HG03439 (cell line): Measurements from ENCODE around the gene RANBP1.
"Not testable (repeated sequence)": the region's sequence is repeated elsewhere in the genome, so short reads cannot be mapped to it uniquely, and the experiment has no call there.

ENCODE experiments used
- ATAC-seq: cut with Tn5 transposase; IDR thresholded peaks from one replicate; pipeline ENCODE4 v1.9.1; 2021; ENCODE audit warnings: mild to moderate bottlenecking, moderate library complexity; ENCODE audit not compliant: unreplicated experiment

RANBP1 gene

DNA sequence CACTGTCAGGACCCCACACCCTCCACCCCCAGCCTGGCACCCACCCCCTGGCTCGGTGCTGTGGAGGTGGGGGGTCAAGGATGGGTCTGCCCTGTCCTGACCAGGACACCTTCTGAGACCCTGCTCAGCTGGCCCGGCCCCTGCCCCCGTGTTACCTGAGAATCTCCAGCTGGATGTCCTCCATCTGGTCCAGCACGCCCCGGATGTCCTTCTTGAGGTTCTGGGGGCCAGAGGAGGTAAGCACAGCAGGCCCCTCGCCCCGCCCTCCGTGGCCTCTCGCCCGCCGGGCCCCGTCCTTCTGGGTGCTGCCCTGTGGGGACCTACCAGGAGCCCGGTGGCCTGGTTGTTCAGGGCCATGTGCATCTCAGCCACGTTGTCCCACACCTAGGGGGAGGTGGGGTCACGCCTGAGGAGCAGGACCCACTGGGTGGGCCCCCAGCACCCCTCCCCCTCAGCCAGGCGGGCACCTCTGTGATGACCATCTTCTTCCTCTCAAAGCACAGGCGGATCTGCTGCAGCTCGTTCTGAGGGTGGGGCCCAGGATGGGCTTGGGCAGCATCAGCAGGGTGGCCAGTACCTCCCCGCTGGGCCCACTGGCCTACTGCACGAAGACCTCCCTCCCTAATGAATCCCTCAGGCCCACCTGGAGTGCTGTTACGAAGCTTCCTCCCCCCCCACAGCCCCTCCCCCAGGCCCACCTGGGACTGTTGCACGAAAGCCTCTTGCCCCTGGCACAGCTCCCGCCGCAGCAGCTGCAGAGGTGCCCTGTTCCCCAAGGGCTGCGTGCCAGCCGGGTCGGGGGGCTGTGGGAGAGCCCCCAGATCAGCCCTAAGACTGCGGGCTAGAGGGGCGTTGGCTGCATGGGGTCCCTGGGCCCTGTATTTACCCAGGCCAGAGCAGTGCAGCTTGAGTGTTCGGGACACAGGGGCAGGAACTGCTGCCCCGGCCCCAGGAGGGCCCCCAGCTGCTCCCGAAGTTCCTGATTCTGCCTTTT is 33.6 kb downstream of the RANBP1 start:
- no peak for ATAC-seq

DNA sequence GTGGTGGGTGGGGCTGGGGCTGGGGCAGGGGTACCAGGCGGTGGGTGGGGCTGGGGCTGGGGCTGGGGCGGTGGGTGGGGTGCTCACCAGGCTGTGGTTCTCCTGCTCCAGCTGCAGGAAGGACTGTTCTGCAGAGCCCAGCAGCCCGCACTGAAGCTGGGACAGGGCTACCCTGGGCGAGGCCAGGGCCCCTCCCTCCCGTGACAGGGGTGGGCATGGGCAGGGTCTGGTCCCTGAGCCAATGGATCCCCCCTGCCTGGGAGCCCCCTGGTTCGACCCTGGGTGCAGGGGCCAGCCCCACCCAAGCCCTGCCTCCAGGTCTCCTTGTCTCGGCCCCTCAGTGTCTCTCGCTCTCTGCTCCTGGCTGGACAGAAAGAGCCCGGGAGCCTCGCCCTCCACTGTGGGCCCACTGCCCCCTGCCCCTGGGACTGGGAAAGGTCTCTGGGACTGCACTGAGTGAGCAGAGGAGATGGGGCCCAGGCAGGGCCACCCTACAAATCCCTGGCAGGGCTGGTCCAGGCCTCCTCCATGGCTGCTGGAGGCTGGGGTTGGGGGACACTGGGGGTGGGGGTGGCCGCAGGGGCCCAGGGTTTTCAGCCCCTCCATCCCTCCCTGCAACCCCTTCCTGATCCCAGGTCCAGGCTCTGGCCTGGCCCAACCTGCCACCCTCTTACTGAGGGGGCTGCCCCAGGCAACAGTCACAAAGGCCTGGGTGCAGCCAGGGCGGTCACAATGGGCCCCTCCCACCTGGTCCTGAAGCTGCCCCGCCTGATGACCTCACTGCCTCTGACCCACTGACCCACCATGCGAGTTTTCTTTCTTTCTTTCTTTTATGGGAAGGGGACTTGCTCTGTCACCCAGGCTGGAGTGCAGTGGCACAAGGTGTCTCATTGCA is 34.7 kb downstream of the RANBP1 start, which contains the start of gene CCDC188:
TSS of gene CCDC188 (minus strand) at position 675 of the 895 bp plus-strand sequence. CDS start at position 606, 69 bp downstream.
- ATAC-seq: no peak

GRCh38 chr22:20151276-20151588 is 35.3 kb downstream of the RANBP1 start:
- ATAC-seq: no peak

DNA sequence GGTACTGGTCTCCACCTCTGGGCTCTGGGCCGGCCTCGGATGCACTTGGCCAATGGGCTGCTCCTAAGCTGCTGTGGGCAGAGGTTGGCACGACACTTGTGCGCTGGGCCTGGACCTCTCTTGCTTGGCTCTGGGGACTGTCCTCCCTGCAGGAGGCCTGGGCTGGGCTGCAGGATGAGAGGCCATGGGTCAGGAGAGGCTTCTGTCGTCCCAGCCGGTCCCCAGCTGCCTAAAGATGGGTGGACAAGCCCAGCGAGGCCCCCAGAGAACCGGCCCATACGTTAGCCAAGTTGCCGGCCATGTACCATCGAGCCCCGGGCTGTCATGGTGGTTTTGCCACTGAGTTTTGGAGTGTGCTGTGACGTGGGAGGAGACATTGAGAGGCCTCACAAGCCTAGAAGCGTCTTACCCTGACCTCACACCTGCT is 36.6 kb downstream of the RANBP1 start:
- no peak for ATAC-seq

DNA sequence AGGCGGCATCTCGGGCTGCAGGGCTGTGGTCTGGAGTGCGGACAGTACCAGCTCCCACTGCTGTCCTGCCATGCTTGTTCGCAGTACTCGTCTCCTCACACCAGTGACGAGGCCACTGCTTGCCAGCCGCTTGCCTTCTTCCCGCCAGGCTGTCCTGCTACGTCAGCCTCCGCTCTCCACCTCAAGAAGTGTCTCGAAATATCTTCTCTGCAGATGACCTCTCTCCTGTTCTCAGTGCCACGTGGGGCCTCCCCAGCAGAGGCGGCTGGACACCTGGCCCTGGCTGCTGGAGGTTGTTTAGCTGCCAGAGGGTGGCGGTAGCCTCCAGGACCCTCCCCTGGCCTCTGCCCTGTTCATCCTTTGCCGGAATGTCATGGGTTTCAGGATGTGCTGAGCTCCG is 38.0 kb downstream of the RANBP1 start:
- no peak for ATAC-seq

DNA sequence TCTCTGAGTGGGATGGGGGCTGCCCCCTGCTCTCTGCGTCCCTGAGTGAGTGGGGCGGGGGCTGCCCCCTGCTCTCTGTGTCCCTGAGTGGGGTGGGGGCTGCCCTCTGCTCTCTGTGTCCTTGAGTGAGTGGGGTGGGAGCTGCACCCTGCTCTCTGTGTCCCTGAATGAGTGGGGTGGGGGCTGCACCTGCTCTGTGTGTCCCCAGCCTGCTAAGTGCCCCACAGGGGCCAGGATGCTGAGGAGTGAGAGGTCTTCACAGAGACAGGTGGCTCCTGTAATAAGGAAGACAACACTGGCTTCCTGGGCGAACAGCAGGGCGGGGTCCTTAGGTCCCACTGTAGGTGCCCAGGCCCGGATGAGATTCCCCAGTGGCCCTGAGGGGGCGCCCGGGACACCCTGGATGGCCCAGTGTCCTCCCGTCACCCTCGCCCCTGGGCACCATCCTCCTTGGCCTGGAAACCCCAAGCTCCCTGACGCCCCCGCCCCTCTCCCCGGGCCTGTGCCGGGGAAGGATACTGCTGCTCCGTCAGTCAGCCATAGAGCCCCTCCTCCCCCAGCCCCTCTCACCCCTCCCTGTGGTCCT is 38.8 kb downstream of the RANBP1 start:
- ATAC-seq: no peak

GRCh38 chr22:20155330-20156041 is 39.6 kb downstream of the RANBP1 start:
- no peak for ATAC-seq

DNA sequence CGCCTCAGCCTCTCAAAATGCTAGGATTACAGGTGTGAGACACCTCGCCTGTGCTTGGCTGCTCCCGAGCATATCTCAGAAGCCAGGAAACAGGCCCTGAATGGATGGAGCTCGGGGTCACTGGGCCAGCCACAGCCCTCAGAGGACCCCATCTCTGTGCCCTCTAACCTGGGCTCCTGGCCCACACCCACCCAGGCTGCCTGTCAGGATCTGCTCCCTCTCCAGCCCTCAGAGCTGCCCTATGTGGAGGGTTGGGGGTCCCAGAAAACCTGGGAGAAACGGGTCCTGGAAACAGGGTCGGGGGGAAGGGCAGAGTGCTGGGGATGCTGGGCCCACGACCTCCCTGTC is 40.1 kb downstream of the RANBP1 start:
- ATAC-seq: no peak

DNA sequence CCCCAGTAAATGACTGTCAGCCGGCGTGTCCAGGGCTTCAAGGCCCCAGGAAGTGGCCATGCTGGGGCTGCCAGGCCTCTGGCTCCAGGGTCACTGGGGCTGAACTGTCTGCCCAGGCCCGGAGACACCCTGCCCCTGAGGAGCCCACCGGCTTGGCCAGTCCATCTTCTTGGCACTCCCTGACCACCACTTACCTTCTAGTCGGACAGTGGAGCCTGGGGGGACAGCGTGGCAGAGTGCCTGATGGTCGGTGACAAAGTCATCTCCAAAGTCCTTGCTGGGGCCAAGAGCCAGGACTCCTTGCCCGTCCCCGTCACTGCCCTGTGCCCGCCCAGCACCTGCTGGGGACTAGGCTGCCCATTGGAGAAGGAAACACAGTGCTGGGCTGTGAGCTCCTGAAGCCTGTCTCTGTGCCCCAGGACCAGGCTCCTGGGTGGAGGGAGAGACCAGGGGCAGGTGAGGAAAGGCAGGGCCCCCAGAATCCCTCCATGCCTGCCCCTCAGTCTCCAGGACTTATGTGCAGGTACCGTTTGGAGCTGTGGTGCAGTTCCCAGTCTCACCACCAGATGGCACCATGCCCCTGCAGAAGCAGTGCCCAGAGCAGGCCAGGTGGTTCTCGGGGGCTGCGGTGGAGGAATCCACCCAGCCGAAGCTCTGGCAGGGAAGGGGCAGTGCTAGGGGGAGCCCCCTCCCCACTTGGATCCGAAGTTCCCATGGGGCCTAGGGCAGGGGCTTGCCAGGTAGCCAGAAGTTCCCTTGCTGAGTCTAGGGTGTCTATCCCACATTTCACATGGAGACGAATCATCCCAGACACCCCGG is 40.9 kb downstream of the RANBP1 start:
- no peak for ATAC-seq

GRCh38 chr22:20157430-20158183 is 41.7 kb downstream of the RANBP1 start:
- ATAC-seq: no peak

GRCh38 chr22:20158391-20159036 is 42.6 kb downstream of the RANBP1 start:
- no peak for ATAC-seq

DNA sequence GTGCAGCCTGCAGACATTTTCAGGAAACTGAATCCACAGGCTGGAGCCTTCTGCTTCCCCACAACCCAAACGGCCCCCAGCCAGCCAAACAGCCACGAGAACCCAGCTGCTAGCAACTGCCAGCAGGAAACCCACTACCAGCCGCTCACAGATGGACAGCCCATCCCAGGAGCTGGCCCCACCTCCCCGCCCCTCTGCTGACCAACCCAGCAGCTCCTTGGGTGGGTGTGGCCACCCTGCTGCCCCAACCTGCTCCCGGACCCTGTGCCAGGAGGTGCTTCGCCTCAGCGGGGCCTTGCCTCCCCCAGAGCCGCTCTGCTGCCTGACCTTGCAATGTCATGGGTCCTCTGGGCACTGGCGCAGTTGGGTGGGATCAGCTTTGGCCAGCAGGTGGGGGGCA is 43.2 kb downstream of the RANBP1 start:
- ATAC-seq: no peak

GRCh38 chr22:20159531-20159930 is 43.6 kb downstream of the RANBP1 start:
- not testable (repeated sequence) for ATAC-seq

DNA sequence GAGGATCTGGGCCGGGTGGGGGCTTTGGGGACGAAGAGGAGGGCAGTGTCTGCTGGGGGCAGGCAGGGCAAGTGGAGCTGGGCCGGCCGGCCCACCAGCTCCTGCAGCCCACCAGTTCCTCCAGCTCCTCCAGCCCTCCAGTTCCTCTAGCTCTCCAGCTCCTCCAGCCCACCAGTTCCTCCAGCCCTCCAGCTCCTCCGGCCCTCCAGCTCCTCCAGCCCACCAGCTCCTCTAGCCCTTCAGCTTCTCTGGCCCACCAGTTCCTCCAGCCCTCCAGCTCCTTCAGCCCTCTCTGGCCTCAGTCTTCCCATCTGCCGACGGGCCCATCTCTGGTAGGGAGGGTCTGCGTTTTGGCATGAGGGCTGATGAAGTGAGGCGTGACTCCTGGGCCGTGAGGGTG is 44.1 kb downstream of the RANBP1 start:
- no peak for ATAC-seq

- no peak for ATAC-seq
Measured at GRCh38 chr22:20164863-20165262, 49.0 kb downstream of the RANBP1 start.

DNA sequence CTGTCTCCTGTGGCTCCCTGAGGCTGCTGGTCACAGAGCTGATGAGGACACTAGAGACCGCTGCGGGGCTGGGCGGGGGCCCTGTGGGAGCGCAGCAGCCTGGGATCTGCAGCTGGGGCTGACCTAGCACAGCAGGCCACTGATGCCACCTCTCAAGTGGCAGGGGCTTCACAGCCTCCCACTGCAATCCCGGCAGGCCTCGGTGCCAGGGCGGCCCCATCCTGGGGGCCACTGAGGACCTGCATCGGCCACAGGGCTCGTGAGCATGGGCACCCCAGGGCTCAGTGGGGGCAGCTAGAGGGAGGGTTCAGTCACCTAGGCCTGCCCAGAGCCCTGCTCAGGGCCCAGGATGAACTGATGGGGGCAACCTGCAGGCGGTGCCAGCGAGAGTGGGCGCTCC is 49.5 kb downstream of the RANBP1 start:
- no peak for ATAC-seq

DNA sequence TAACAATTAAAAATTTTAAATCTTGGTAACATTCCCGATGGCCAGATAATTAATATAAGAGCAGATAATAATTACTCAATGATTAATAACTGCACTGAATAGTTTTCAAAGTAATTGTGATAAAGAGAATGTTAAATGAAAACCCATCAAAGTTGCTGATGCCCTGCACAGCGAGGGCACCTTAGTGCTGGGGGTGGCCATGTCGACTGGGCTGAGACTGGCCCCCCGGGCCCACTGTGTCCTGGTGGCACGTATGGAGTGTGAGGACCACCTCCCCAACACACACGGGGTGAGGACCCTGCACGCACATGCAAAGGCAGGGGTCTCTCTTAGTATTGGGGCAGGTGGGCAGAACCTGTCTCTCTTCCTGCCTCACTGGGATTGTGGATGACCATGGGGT is 50.0 kb downstream of the RANBP1 start:
- no peak for ATAC-seq

GRCh38 chr22:20166703-20167102 is 50.8 kb downstream of the RANBP1 start:
- ATAC-seq: no peak
